Choroid plexus epithelial cell (primary cell): ENCODE data around the gene PRSS23.

Experiments
- DNase-seq: peaks from one replicate; pipeline ENCODE4 v3.0.0-alpha.2; 2010; ENCODE audit warnings: low read depth
- H3K4me3 ChIP-seq: 2 replicates; pipeline ENCODE4 v1.5.1; 2011; ENCODE audit warnings: low read depth, mild to moderate bottlenecking, control low read depth, low read length, moderate library complexity
- CTCF ChIP-seq: conservative IDR thresholded peaks from 2 replicates; pipeline ENCODE4 v1.5.1; 2011; ENCODE audit warnings: low read depth, mild to moderate bottlenecking, control low read depth, inconsistent platforms, low read length, moderate library complexity

PRSS23 gene

GRCh38 chr11:86787656-86788055 lies 12.7 kb upstream of the PRSS23 start:
- TF ChIP-seq CTCF, result no peak
- DNase-seq, result no peak
- H3K4me3 ChIP-seq, result no peak overlapping the region

- DNase-seq, result no peak
- TF ChIP-seq CTCF, result no peak
- H3K4me3 ChIP-seq, result no peak overlapping the region
Observed at GRCh38 chr11:86790195-86790725, 10.1 kb upstream of the PRSS23 start.

- no peak for TF ChIP-seq CTCF
- no peak for DNase-seq
- no peak overlapping the region for H3K4me3 ChIP-seq
Observed at GRCh38 chr11:86790867-86791849, 9.2 kb upstream of the PRSS23 start.

GRCh38 chr11:86792150-86792549 lies 8.2 kb upstream of the PRSS23 start:
- DNase-seq, result no peak
- TF ChIP-seq CTCF, result no peak
- H3K4me3 ChIP-seq, result no peak overlapping the region

GRCh38 chr11:86793307-86793706 lies 7.0 kb upstream of the PRSS23 start:
- TF ChIP-seq CTCF, result no peak
- DNase-seq, result no peak
- no peak overlapping the region for H3K4me3 ChIP-seq

GRCh38 chr11:86795511-86795910 lies 4.8 kb upstream of the PRSS23 start:
- no peak overlapping the region for H3K4me3 ChIP-seq
- no peak for DNase-seq
- no peak for TF ChIP-seq CTCF
